ENCODE measurements around the gene RYR2. TPM values are rescaled to one million over a fixed set of nuclear protein-coding genes. Genes with fewer than 3 reads are reported as not detected.

Gene RYR2
- total and polyA plus RNA-seq, 4 donors = 2.6 to 128 (median 17.7) TPM

DNA sequence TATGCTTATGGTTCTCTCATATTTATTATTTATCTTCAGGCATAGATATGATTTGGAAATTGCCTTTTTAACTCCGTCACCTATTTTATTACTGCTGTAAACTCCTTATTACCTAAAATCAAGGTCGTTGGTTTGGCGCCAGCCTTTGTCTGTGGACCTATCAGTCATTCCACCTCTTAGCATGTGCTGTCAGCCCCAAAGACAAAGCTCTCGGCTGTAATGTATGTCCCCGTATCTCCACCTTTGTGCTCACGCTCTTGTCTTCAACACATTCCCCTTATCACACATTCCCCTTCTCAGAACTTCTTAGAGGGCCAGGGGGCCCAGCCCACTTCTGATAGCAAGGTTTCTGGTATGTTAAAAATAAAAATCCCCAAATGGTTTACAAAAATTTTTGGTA, 342.2 kb downstream of the RYR2 start:
- H3K27ac ChIP-seq (ENCODE audit: low read depth in 1 of 2, low read length in 2 of 2) = peak overlapping the region; percentile 93
- no peak for ATAC-seq (ENCODE audit: low FRiP score)
- DNase-seq = no peak
- no peaks in the 10 kb centered on the region for H3K27me3 ChIP-seq (ENCODE audit: control insufficient read depth in 1 of 2, insufficient read depth in 2 of 2, low read length in 1 of 2)
- H3K9me3 ChIP-seq (ENCODE audit: control insufficient read depth, low read length) = no peaks in the 10 kb centered on the region
- intact Hi-C loops (cut with DNase I) = loop anchor here (10.0 kb wide), 2 partner anchors 159 to 509 kb away; no protein-coding TSS in a partner anchor
- WGBS, 2 donors = 19 to 28% methylated on average over 6 of the region's 6 CpGs
- H3K4me3 ChIP-seq (ENCODE audit: low read length in 2 of 2) = no peak overlapping the region
- peaks cover 0 to 6% of the 10 kb centered on the region in 2 donors for H3K4me1 ChIP-seq (ENCODE audit: control insufficient read depth in 1 of 2, insufficient read depth in 2 of 2, low read length in 2 of 2)
- no peaks in the 10 kb centered on the region for H3K36me3 ChIP-seq (ENCODE audit: control insufficient read depth in 1 of 2, insufficient read depth in 2 of 2, low read length in 1 of 2)

DNA sequence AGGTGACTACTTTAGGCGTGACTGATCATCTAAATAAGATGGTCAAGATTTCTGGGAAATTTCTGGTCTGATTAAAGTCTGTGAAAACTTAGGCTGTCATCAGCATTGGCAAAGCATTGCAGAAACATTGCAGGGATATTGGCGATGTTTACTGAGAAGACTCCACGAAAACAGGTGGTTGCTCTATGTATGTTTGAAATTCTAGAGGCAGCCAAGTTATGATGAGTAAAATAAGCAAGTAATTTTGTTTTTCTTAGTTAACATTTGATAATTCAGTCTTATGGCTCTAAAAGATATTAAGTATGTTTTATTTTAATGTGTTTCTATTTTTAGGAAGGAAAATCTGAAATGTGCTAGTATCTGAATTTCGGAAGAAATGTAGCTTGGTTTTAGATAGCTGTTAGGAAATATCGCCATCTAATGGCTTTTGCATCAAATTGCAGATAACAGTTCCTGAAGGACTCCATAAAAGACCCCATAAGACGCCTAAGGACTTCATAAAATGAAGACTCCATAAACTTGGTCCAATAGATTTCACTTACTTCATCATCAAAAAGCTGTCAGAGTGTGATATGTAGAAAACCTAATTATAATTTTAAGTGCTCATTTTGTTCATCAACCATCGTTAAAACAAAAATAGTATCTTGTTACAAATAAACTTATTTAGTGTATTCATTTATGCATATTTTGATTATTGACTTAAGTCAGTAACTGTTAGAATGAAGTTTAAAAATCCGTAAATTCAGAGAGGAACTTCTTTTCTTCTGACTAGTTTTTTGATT, 344.6 kb downstream of the RYR2 start:
- H3K27ac ChIP-seq (ENCODE audit: low read depth in 1 of 2, low read length in 2 of 2) = no peak overlapping the region
- H3K9me3 ChIP-seq (ENCODE audit: control insufficient read depth, low read length) = no peaks in the 10 kb centered on the region
- ATAC-seq (ENCODE audit: low FRiP score) (no peak), DNase-seq (no peak)
- H3K4me1 ChIP-seq (ENCODE audit: control insufficient read depth in 1 of 2, insufficient read depth in 2 of 2, low read length in 2 of 2) = peaks cover 0 to 6% of the 10 kb centered on the region in 2 donors
- no peak overlapping the region for H3K4me3 ChIP-seq (ENCODE audit: low read length in 2 of 2)
- WGBS, 2 donors = 51 to 52% methylated on average over 8 of the region's 8 CpGs
- H3K27me3 ChIP-seq (ENCODE audit: control insufficient read depth in 1 of 2, insufficient read depth in 2 of 2, low read length in 1 of 2) = no peaks in the 10 kb centered on the region
- intact Hi-C loops (cut with DNase I) = loop anchor here (5.0 to 10.0 kb wide), 3 partner anchors 162 to 512 kb away; partner anchors contain the start of gene RYR2 (in 1 of the 2)
- no peaks in the 10 kb centered on the region for H3K36me3 ChIP-seq (ENCODE audit: control insufficient read depth in 1 of 2, insufficient read depth in 2 of 2, low read length in 1 of 2)

DNA sequence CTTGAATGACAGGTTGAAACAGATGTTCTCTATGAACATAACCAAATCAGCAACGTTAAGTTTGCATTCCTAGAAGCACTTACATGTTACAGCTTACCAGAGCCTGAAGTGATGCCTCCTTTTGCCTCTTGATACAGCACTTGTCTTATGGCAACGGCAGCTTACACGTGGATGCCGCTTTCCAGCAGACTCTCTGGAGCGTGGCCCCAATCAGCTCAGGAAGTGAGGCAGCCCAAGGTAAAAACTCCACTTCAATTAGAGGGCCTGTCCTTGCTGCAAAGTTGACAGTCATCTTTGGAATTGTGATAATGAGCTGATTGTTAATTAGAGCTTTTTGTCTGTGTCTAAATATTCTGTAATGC, 345.1 kb downstream of the RYR2 start:
- ATAC-seq (ENCODE audit: low FRiP score) = no peak
- no peak overlapping the region for H3K4me3 ChIP-seq (ENCODE audit: low read length in 2 of 2)
- H3K27me3 ChIP-seq (ENCODE audit: control insufficient read depth in 1 of 2, insufficient read depth in 2 of 2, low read length in 1 of 2) = no peaks in the 10 kb centered on the region
- 92 to 94% methylated on average over 5 of the region's 5 CpGs for WGBS, 2 donors
- H3K9me3 ChIP-seq (ENCODE audit: control insufficient read depth, low read length) = no peaks in the 10 kb centered on the region
- no peaks in the 10 kb centered on the region for H3K36me3 ChIP-seq (ENCODE audit: control insufficient read depth in 1 of 2, insufficient read depth in 2 of 2, low read length in 1 of 2)
- H3K27ac ChIP-seq (ENCODE audit: low read depth in 1 of 2, low read length in 2 of 2) = no peak overlapping the region
- H3K4me1 ChIP-seq (ENCODE audit: control insufficient read depth in 1 of 2, insufficient read depth in 2 of 2, low read length in 2 of 2) = peaks cover 0 to 6% of the 10 kb centered on the region in 2 donors
- no peak for DNase-seq
- intact Hi-C loops (cut with DNase I) = loop anchor here (5.0 to 10.0 kb wide), 3 partner anchors 162 to 512 kb away; partner anchors contain the start of gene RYR2 (in 1 of the 2)

- ATAC-seq (ENCODE audit: low FRiP score) = no peak
- Histone ChIP-seq H3K27ac (ENCODE audit: low read depth in 1 of 2, low read length in 2 of 2) (no peak overlapping the region), H3K27me3 (ENCODE audit: control insufficient read depth in 1 of 2, insufficient read depth in 2 of 2, low read length in 1 of 2) (no peaks in the 10 kb centered on the region), H3K4me3 (ENCODE audit: low read length in 2 of 2) (no peak overlapping the region), H3K9me3 (ENCODE audit: control insufficient read depth, low read length) (no peaks in the 10 kb centered on the region), H3K36me3 (ENCODE audit: control insufficient read depth in 1 of 2, insufficient read depth in 2 of 2, low read length in 1 of 2) (no peaks in the 10 kb centered on the region), H3K4me1 (ENCODE audit: control insufficient read depth in 1 of 2, insufficient read depth in 2 of 2, low read length in 2 of 2) (no peaks in the 10 kb centered on the region)
- WGBS, 2 donors = 7 to 10% methylated on average over 3 of the region's 3 CpGs
- intact Hi-C loops (cut with DNase I) = no loop called here
- DNase-seq = no peak
These were observed 348.8 kb downstream of the RYR2 start for GRCh38 chr1:237390823-237391222.

- WGBS, 2 donors = 43 to 60% methylated on average over 3 of the region's 3 CpGs
These were observed 351.6 kb downstream of the RYR2 start for GRCh38 chr1:237393632-237394031.

DNA sequence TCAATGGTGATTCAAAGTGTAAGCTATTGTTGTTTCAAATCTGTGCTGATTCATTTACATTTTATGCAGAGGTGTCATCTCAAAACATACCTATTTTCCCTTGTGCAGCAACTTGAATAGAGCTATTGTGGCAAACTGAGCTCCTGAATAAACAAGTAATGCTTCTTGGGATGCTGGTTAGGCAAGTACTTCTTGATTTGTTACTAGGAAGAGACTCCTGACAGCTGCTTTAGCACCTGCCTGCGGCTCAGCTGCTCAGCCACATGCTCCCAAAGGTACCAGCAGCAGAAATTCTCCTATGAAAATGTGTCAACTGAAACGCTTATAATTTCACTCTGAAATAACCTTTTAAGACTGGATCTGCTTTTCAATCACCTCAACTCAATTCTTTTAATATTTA, 352.3 kb downstream of the RYR2 start:
- Histone ChIP-seq H3K36me3 (ENCODE audit: control insufficient read depth in 1 of 2, insufficient read depth in 2 of 2, low read length in 1 of 2) (no peaks in the 10 kb centered on the region), H3K9me3 (ENCODE audit: control insufficient read depth, low read length) (no peaks in the 10 kb centered on the region), H3K27me3 (ENCODE audit: control insufficient read depth in 1 of 2, insufficient read depth in 2 of 2, low read length in 1 of 2) (no peaks in the 10 kb centered on the region), H3K27ac (ENCODE audit: low read depth in 1 of 2, low read length in 2 of 2) (no peak overlapping the region), H3K4me1 (ENCODE audit: control insufficient read depth in 1 of 2, insufficient read depth in 2 of 2, low read length in 2 of 2) (no peaks in the 10 kb centered on the region), H3K4me3 (ENCODE audit: low read length in 2 of 2) (no peak overlapping the region)
- ATAC-seq (ENCODE audit: low FRiP score) (no peak), DNase-seq (no peak)
- intact Hi-C loops (cut with DNase I) = no loop called here
- 79 to 80% methylated on average over 2 of the region's 2 CpGs for WGBS, 2 donors

More at GRCh38 chr1:237393632-237394031, 351.6 kb downstream of the RYR2 start:
- Histone ChIP-seq H3K9me3 (ENCODE audit: control insufficient read depth, low read length) (no peaks in the 10 kb centered on the region), H3K27me3 (ENCODE audit: control insufficient read depth in 1 of 2, insufficient read depth in 2 of 2, low read length in 1 of 2) (no peaks in the 10 kb centered on the region), H3K27ac (ENCODE audit: low read depth in 1 of 2, low read length in 2 of 2) (no peak overlapping the region), H3K36me3 (ENCODE audit: control insufficient read depth in 1 of 2, insufficient read depth in 2 of 2, low read length in 1 of 2) (no peaks in the 10 kb centered on the region), H3K4me3 (ENCODE audit: low read length in 2 of 2) (no peak overlapping the region), H3K4me1 (ENCODE audit: control insufficient read depth in 1 of 2, insufficient read depth in 2 of 2, low read length in 2 of 2) (no peaks in the 10 kb centered on the region)
- intact Hi-C loops (cut with DNase I) = no loop called here
- no peak for ATAC-seq (ENCODE audit: low FRiP score)
- DNase-seq = no peak

GRCh38 chr1:237396426-237396825, 354.4 kb downstream of the RYR2 start:
- Histone ChIP-seq H3K4me1 (ENCODE audit: control insufficient read depth in 1 of 2, insufficient read depth in 2 of 2, low read length in 2 of 2) (no peaks in the 10 kb centered on the region), H3K36me3 (ENCODE audit: control insufficient read depth in 1 of 2, insufficient read depth in 2 of 2, low read length in 1 of 2) (no peaks in the 10 kb centered on the region), H3K27me3 (ENCODE audit: control insufficient read depth in 1 of 2, insufficient read depth in 2 of 2, low read length in 1 of 2) (no peaks in the 10 kb centered on the region), H3K27ac (ENCODE audit: low read depth in 1 of 2, low read length in 2 of 2) (no peak overlapping the region), H3K9me3 (ENCODE audit: control insufficient read depth, low read length) (no peaks in the 10 kb centered on the region), H3K4me3 (ENCODE audit: low read length in 2 of 2) (no peak overlapping the region)
- ATAC-seq (ENCODE audit: low FRiP score) = no peak
- intact Hi-C loops (cut with DNase I) = no loop called here
- WGBS, 2 donors = 13 to 16% methylated on average over 1 of the region's 1 CpG
- no peak for DNase-seq

DNA sequence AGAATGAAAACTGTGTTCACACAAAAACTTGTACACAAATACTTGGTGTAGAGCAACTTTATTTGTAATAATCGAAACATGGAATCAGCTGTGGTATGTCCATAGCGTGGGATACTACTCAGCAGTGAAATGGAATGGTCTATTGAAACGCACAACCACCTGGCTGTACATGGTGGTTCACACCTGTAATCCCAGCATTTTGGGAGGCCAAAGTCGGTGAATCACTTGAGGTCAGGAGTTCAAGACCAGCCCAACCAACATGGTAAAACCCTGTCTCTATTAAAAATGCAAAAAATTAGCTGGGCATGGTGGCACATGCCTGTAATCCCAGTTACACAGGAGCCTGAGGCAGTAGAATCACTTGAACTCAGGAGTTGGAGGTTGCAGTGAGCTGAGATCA, 356.8 kb downstream of the RYR2 start:
- ATAC-seq (ENCODE audit: low FRiP score) (no peak), DNase-seq (no peak)
- H3K27me3 ChIP-seq (ENCODE audit: control insufficient read depth in 1 of 2, insufficient read depth in 2 of 2, low read length in 1 of 2) = no peaks in the 10 kb centered on the region
- H3K4me3 ChIP-seq (ENCODE audit: low read length in 2 of 2) = no peak overlapping the region
- no peak overlapping the region for H3K27ac ChIP-seq (ENCODE audit: low read depth in 1 of 2, low read length in 2 of 2)
- no peaks in the 10 kb centered on the region for H3K36me3 ChIP-seq (ENCODE audit: control insufficient read depth in 1 of 2, insufficient read depth in 2 of 2, low read length in 1 of 2)
- WGBS, 2 donors = 90 to 95% methylated on average over 4 of the region's 4 CpGs
- H3K9me3 ChIP-seq (ENCODE audit: control insufficient read depth, low read length) = no peaks in the 10 kb centered on the region
- H3K4me1 ChIP-seq (ENCODE audit: control insufficient read depth in 1 of 2, insufficient read depth in 2 of 2, low read length in 2 of 2) = no peaks in the 10 kb centered on the region
- intact Hi-C loops (cut with DNase I) = no loop called here

GRCh38 chr1:237405912-237406311, 363.9 kb downstream of the RYR2 start:
- no peak for DNase-seq
- Histone ChIP-seq H3K4me1 (ENCODE audit: control insufficient read depth in 1 of 2, insufficient read depth in 2 of 2, low read length in 2 of 2) (no peaks in the 10 kb centered on the region), H3K27me3 (ENCODE audit: control insufficient read depth in 1 of 2, insufficient read depth in 2 of 2, low read length in 1 of 2) (no peaks in the 10 kb centered on the region), H3K9me3 (ENCODE audit: control insufficient read depth, low read length) (no peaks in the 10 kb centered on the region), H3K27ac (ENCODE audit: low read depth in 1 of 2, low read length in 2 of 2) (no peak overlapping the region), H3K4me3 (ENCODE audit: low read length in 2 of 2) (no peak overlapping the region), H3K36me3 (ENCODE audit: control insufficient read depth in 1 of 2, insufficient read depth in 2 of 2, low read length in 1 of 2) (peaks cover 0 to 2% of the 10 kb centered on the region in 2 donors)
- 80 to 82% methylated on average over 3 of the region's 3 CpGs for WGBS, 2 donors
- no peak for ATAC-seq (ENCODE audit: low FRiP score)
- intact Hi-C loops (cut with DNase I) = no loop called here
